CD14-positive monocyte (primary cell): ENCODE results near the gene RIMBP2. TPM values are rescaled to one million over a fixed set of nuclear protein-coding genes. Genes with fewer than 3 reads are reported as not detected.

Experiments
- DNase-seq, 3 donors: peaks; one replicate each; pipeline ENCODE4 v3.0.0-alpha.2; 2011 to 2022
- H2AFZ ChIP-seq: 2 replicates; pipeline ENCODE4 v1.6.0; 2012; ENCODE audit warnings: mild to moderate bottlenecking, low read depth, low read length, inconsistent platforms; ENCODE audit not compliant: insufficient read depth, poor library complexity, severe bottlenecking
- H3K27ac ChIP-seq, 2 donors: 1 replicate in 1 of 2; 2 replicates in 1 of 2; pipeline ENCODE4 v1.5.1; 2012 to 2013; ENCODE audit warnings: low read length in 2 of 2, control low read depth in 1 of 2, inconsistent platforms in 1 of 2, low read depth in 1 of 2, mild to moderate bottlenecking in 1 of 2
- H3K27me3 ChIP-seq, 2 donors: one replicate each; pipeline versions ENCODE4 v1.6.0 to v1.6.1; 2011 to 2013; ENCODE audit warnings: low read length in 2 of 2; ENCODE audit not compliant: control insufficient read depth in 2 of 2, insufficient read depth in 2 of 2
- H3K36me3 ChIP-seq, 2 donors: replicated peaks in 1 of 2; 1 replicate in 1 of 2; 2 replicates in 1 of 2; pipeline versions ENCODE4 v1.5.1 to v1.6.1; 2012 to 2013; ENCODE audit warnings: low read length in 2 of 2, control low read depth in 1 of 2, inconsistent platforms in 1 of 2, mild to moderate bottlenecking in 1 of 2; ENCODE audit not compliant: insufficient read depth in 2 of 2, control insufficient read depth in 1 of 2
- H3K4me1 ChIP-seq, 2 donors: 1 replicate in 1 of 2; 2 replicates in 1 of 2; pipeline versions ENCODE4 v1.5.1 to v1.6.1; 2012 to 2013; ENCODE audit warnings: low read length in 2 of 2, control low read depth in 1 of 2, inconsistent platforms in 1 of 2, mild to moderate bottlenecking in 1 of 2, moderate library complexity in 1 of 2; ENCODE audit not compliant: insufficient read depth in 2 of 2, control insufficient read depth in 1 of 2
- H3K4me2 ChIP-seq: replicated peaks from 2 replicates; pipeline ENCODE3; 2012; ENCODE audit warnings: low read length, moderate library complexity, mild to moderate bottlenecking; ENCODE audit not compliant: poor library complexity, severe bottlenecking; ENCODE audit errors: extremely low read depth
- H3K4me3 ChIP-seq, 3 experiments: fragments of 200-600 bp in 1 of 3; sonication (generic) in 1 of 3; replicated peaks in 1 of 3; 1 replicate in 2 of 3; 2 replicates in 1 of 3; pipeline ENCODE4 v1.5.1; 2011 to 2013; ENCODE audit warnings: low read length in 3 of 3, mild to moderate bottlenecking in 3 of 3, control low read depth in 2 of 3, low read depth in 2 of 3, inconsistent platforms in 1 of 3, moderate library complexity in 1 of 3
- H3K79me2 ChIP-seq: 2 replicates; pipeline ENCODE4 v1.6.0; 2012; ENCODE audit warnings: mild to moderate bottlenecking, control low read depth, inconsistent platforms, low read length, moderate library complexity; ENCODE audit not compliant: insufficient read depth
- H3K9ac ChIP-seq: 2 replicates; pipeline ENCODE4 v1.6.0; 2017; ENCODE audit warnings: low read length, mild to moderate bottlenecking; ENCODE audit not compliant: insufficient read depth, poor library complexity, severe bottlenecking
- H3K9me3 ChIP-seq, 2 donors: replicated peaks in 1 of 2; 1 replicate in 1 of 2; 2 replicates in 1 of 2; pipeline versions ENCODE4 v1.5.1 to v1.6.1; 2012 to 2013; ENCODE audit warnings: low read length in 2 of 2, control low read depth in 1 of 2; ENCODE audit not compliant: control insufficient read depth in 1 of 2, insufficient read depth in 1 of 2
- H4K20me1 ChIP-seq: 2 replicates; pipeline ENCODE4 v1.6.0; 2012; ENCODE audit warnings: mild to moderate bottlenecking, low read length, control low read depth, moderate library complexity; ENCODE audit not compliant: insufficient read depth
- H3K27ac Mint-ChIP-seq, 7 donors: one replicate each; pipeline ENCODE4 v1.8.0; 2020; ENCODE audit warnings: mild to moderate bottlenecking in 7 of 7, mixed read lengths in 7 of 7, moderate library complexity in 6 of 7, inconsistent platforms in 2 of 7
- H3K27me3 Mint-ChIP-seq, 3 donors: one replicate each; pipeline ENCODE4 v1.8.0; 2021 to 2022; ENCODE audit warnings: low read depth in 3 of 3, mild to moderate bottlenecking in 3 of 3, mixed read lengths in 3 of 3, moderate library complexity in 3 of 3, inconsistent platforms in 1 of 3
- H3K36me3 Mint-ChIP-seq, 2 donors: one replicate each; pipeline ENCODE4 v1.8.0; 2020; ENCODE audit warnings: mixed read lengths in 2 of 2, inconsistent platforms in 1 of 2, mild to moderate bottlenecking in 1 of 2
- H3K4me1 Mint-ChIP-seq: one replicate; pipeline ENCODE4 v1.8.0; 2020; ENCODE audit warnings: mild to moderate bottlenecking, mixed read lengths
- H3K4me3 Mint-ChIP-seq, 2 donors: one replicate each; pipeline ENCODE4 v1.8.0; 2020; ENCODE audit warnings: mild to moderate bottlenecking in 2 of 2, mixed read lengths in 2 of 2, moderate library complexity in 1 of 2
- H3K9me3 Mint-ChIP-seq, 7 donors: one replicate each; pipeline ENCODE4 v1.8.0; 2020 to 2022; ENCODE audit warnings: mixed read lengths in 7 of 7, mild to moderate bottlenecking in 6 of 7, moderate library complexity in 6 of 7, inconsistent platforms in 2 of 7
- CTCF ChIP-seq: fragments of 200-600 bp; IDR thresholded peaks from one replicate; pipeline ENCODE4 v1.8.0; 2022; ENCODE audit warnings: antibody characterized with exemption, mild to moderate bottlenecking
- WGBS: methylation state at CpG from one replicate; pipeline ENCODE4 v1.1.5; 2013; ENCODE audit warnings: missing lambda C conversion rate; ENCODE audit not compliant: insufficient coverage; 5-methylcytosine and 5-hydroxymethylcytosine counted together
- intact Hi-C, 2 donors: fragments of 100-400 bp; cut with micrococcal nuclease; formaldehyde crosslinking; loops; one replicate each; pipeline versions ENCODE4 v1.15.0 to v1.15.1; 2023
- polyA plus RNA-seq, 3 donors: library from polyadenylated mRNA; depleted of rRNA in 1 of 3; unstranded in 2 of 3; stranded (reverse) in 1 of 3; fragments of 300-500 nt in 2 of 3; fragments of >200 nt in 1 of 3; fragmentation: Illumina TruSeq in 2 of 3; gene quantifications; 1 replicate in 2 of 3; 2 replicates in 1 of 3; pipeline ENCODE4 v1.2.3, GENCODE V29; 2012 to 2021

The RIMBP2 gene
- polyA plus RNA-seq, 3 donors = not detected

- Histone ChIP-seq H3K4me2 (no peak overlapping the region), H4K20me1 (no peaks in the 10 kb centered on the region), H3K27me3 (no peaks in the 10 kb centered on the region), H3K36me3 (no peaks in the 10 kb centered on the region), H3K79me2 (no peaks in the 10 kb centered on the region), H3K27ac (no peak overlapping the region), H3K4me1 (no peaks in the 10 kb centered on the region), H3K4me3 (no peak overlapping the region), H3K9ac (no peak overlapping the region), H3K9me3 (peaks cover 14% of the 10 kb centered on the region in 2 donors), H2AFZ (no peak overlapping the region)
- Mint-ChIP-seq H3K4me3 (no peak overlapping the region), H3K36me3 (no peaks in the 10 kb centered on the region), H3K9me3 (peaks cover 8 to 23% (median 11%) of the 10 kb centered on the region in 7 donors), H3K27ac (no peak overlapping the region), H3K4me1 (no peaks in the 10 kb centered on the region), H3K27me3 (peaks cover 0 to 5% (median 0%) of the 10 kb centered on the region in 3 donors)
- intact Hi-C loops = no loop called here
- TF ChIP-seq CTCF = no peak
- no peak for DNase-seq
- 77% methylated on average over 3 of the region's 6 CpGs for WGBS
Observed at GRCh38 chr12:130540376-130540775, 175.7 kb downstream of the RIMBP2 start.

- Mint-ChIP-seq H3K27me3 (peaks cover 0 to 5% (median 0%) of the 10 kb centered on the region in 3 donors), H3K27ac (no peak overlapping the region), H3K36me3 (no peaks in the 10 kb centered on the region), H3K4me3 (peak overlapping the region in 1 of 2 donors; percentile 20), H3K4me1 (no peaks in the 10 kb centered on the region), H3K9me3 (peaks cover 8 to 23% (median 11%) of the 10 kb centered on the region in 7 donors)
- Histone ChIP-seq H3K4me1 (no peaks in the 10 kb centered on the region), H4K20me1 (no peaks in the 10 kb centered on the region), H3K4me3 (no peak overlapping the region), H3K27me3 (no peaks in the 10 kb centered on the region), H3K36me3 (no peaks in the 10 kb centered on the region), H3K9ac (no peak overlapping the region), H3K79me2 (no peaks in the 10 kb centered on the region), H3K27ac (no peak overlapping the region), H3K9me3 (peaks cover 14% of the 10 kb centered on the region in 2 donors), H2AFZ (no peak overlapping the region), H3K4me2 (no peak overlapping the region)
- TF ChIP-seq CTCF = no peak
- WGBS = 76% methylated on average over 6 of the region's 17 CpGs
- intact Hi-C loops = no loop called here
- no peak for DNase-seq
Observed at GRCh38 chr12:130538343-130539095, 177.6 kb downstream of the RIMBP2 start.
